RKO (cell line): ENCODE data around the gene LPCAT1.
"Not testable (repeated sequence)": the region's sequence is repeated elsewhere in the genome, so short reads cannot be mapped to it uniquely, and the experiment has no call there.

Experiments
- DNase-seq: peaks from one replicate; pipeline ENCODE4 v3.0.0-alpha.2; 2016; ENCODE audit warnings: low spot score

Gene LPCAT1

DNA sequence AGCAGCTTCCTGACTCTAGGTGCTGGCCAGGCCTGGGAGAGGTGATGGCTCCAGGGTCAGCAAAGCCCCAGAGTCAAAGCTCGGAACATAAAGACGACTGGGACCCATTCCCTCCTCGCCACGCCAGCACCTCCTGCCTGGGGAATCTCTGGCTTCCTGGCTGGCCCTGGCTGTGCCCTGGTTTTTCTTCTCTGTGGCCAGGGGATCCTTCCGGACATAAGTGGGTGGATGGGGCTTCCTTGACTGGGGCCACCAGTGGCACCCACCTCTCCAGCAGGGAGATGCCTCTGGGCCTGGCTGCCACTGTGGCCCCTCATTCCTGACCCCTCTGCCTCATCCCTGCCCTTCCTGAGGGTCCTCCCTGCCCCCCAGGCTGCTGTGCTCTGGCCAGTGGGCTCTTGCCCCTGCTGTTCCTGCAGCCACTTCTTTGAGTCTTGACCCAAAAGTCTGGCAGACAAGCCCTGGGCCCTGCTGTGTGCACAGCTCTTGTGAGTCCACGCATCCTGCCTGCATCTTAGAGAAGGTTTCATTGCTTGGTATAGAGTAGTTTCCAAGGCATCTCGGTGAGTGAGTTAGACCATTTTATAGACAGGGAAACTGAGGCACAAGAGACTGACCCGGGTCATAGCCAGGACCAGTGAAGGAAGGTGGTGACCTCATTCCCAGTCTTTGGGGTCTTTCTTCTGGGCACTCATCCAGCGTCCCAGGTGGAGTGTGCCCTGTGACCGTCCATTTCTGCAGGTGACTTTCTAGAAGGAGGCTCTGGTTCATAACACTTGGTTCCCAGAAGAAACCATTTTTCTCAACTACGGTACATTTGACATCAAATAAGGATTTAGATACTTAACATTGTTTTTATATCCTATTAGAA lies 17.3 kb upstream of the LPCAT1 start:
- DNase-seq = no peak

- no peak for DNase-seq
These were observed 16.4 kb upstream of the LPCAT1 start for GRCh38 chr5:1540166-1540565.

DNA sequence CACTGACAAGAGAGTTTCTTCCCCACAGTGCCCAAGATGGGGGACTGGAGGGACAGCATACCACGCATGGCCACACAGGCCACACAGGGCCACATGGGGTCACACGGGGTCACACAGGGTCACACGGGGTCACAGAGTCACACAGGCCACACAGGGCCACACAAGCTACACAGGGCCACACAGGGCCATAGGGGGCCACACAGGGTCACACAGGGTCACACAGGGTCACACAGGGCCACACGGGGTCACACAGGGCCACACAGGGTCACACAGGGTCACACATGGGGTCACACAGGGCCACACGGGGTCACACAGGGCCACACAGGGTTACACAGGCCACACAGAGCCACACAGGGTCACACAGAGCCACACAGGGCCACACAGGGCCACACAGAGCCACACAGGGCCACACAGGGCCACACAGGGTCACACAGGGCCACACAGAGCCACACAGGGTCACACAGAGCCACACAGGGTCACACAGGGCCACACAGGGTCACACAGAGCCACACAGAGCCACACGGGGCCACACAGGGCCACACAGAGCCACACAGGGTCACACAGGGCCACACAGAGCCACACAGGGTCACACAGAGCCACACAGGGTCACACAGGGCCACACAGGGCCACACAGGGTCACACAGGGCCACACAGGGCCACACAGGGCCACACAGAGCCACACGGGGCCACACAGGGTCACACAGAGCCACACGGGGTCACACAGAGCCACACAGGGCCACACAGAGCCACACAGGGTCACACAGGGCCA lies 15.8 kb upstream of the LPCAT1 start:
- DNase-seq = not testable (repeated sequence)

DNA sequence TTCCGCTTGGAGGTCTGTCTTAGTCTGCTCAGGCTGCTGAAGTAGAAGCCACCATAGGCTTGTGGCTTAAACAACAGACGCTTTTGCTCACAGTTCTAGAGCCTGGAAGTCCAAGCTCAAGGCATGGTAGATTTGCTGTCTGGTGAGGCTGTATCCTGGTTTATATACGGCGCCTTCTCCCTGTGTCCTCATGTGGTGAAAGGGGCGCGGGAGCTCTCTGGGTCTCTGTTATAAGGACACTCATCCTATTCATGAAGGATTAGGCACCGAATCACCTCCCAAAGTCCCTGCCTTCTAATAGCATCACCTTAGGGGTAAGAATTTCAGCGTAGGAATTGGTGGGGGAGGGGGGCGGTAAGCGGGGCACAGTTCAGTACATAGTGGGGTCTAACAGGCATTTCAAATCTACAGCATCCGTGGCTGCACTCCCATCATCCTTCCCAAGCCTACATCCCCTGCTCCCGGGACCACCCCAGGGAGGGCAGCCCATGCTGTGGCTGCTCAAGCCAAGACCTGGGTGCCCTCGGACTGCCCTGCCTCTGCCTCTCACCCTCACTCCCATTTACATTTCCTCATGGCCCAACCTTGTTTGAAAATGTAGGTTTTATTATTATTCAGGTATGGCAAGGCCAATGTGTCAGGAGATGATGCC lies 15.1 kb upstream of the LPCAT1 start:
- no peak for DNase-seq

DNA sequence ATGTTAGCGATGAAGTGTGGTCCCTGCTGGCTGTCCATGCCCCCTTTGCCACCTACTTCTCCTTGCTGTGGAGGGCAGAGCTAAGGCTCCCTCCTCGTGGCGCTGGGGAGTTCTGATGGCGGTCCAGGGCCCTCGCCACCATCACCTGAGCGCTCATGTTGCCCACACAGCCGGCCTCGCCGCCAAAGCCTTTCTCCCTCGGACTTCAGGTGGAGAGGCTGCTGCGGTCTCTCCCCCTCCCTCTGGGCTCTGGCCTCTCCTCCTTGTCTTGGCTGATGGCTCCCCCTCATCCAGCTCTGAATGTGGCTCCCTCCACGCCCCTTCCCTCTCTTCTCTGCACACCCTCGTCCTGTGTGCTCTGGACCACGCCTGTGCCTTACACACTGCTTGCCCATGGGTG lies 14.5 kb upstream of the LPCAT1 start:
- DNase-seq = no peak

DNA sequence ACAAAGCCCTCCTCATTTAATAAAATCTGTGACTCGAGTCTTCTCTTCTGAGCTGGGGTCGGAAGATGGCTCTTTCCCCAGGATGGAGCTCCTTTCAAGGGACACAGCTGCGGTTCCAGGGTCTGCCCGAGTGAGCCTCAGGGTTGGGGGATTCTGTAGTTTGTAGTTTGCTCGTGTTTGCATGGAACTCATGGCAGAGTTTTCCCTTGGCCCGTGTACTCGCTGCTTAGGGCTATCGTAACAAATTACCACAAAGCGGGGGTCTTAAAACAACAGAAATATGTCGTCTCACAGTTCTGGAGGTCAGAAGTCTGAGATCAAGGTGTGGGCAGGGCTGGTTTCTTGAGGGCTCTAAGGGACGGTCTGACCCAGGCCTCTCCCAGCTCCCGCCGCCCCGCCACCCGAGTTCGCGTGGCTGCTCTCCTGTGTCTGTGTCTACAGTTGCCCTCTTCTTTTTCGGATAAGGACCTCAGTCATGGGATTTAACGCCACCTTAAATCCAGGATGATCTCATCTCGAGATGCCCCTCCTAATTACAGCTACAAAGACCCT lies 13.9 kb upstream of the LPCAT1 start:
- DNase-seq = no peak

DNA sequence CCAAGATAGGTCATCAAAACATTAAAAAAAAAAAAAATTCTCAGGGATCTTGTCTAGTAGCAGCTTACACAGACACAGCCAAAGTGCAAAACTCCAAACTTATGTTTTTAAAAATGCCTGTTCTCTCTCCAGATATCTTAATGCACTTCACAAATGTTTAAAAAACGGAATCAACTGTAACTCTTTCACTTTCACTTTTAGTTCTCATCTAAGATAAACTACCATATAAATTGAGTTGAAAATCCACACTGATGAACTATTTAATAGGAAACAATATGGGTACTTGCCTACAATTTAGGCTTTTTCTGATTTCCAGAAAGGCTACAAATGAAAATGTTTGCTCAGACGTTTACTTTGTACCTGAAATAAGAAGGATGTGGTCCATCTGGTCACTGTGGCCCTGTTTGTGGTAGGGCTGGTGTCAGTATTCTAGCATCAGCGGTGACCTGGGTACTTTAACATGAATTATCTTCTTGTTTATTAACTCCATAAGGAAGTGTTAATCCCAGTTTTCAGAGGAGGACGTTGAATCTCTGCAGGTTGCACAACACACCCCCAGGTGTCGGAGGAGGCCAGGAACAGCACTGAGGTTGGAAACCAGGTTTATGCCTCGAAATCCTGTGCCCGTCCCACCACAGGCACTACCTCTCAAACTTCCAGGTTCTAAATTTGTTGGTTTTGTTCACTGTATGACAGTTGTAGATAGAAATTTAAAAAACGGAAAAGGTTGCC lies 13.3 kb upstream of the LPCAT1 start:
- DNase-seq = no peak

GRCh38 chr5:1536322-1536845 lies 12.6 kb upstream of the LPCAT1 start:
- peak; percentile 32 for DNase-seq

- DNase-seq = no peak
These were observed 11.9 kb upstream of the LPCAT1 start for GRCh38 chr5:1535646-1536045.

GRCh38 chr5:1532384-1532783 lies 8.6 kb upstream of the LPCAT1 start:
- DNase-seq = no peak

DNA sequence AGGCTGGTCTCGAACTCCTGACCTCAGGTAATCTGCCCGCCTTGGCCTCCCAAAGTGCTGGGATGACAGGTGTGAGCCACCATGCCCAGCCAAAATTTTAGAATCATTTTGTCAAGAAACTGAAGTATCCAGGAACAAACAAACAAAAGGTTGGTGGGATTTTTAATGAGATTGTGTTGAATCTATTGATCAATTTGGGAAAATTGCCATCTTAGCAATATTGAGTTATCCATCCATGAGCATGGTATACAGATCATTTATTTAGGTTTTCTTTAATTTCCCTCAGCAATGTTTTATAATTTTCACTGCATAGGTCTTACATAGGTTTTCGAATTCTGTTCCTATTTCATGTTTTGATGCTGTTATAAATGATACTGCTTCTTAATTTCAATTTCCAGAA lies 5.7 kb upstream of the LPCAT1 start:
- DNase-seq = no peak

- DNase-seq = no peak
These were observed 3.9 kb upstream of the LPCAT1 start for GRCh38 chr5:1527533-1528205.

DNA sequence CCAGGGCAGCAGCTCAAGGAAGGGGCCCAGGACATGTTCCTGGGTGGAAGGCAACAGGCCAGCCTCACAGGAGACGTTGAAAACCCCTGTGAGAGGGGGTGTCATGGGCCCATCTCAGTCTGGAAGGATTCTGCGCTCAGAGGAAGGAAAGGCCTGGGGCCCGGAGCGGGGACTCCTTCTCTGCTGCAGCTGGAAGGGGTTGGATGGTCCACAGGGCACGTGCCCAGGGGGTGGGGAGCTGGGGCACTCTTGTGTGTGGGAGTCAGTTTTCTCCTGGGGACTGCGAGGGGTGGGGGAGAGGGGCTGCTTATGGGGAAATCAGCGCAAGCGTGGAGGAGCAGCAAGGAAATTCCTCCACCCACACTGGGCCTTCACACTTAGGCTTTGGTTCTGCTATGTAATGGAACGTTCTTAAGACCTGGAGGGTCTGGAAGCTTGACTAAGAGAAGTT lies 2.9 kb upstream of the LPCAT1 start:
- no peak for DNase-seq

DNA sequence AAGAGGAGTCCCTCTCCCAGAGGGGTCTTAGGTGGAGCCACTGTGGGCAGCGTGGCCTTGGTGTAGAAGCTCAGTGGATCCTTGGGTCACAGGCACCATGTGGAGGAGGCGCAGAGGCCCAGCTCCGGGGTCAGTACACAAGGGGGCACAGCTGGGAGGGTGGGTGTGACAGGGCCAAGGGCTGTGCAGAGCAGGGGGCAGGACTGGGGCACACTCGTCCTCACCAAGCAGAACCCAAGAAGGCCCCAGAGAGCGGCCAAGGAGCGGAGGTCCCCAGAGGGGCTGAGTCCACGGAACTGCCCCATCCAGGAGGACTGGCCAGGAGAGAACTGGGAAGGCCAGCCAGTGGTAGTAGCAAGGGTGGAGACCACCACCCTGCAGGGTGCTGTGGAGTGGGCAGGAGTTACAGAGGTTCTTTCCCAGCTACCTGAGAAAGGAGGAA lies 2.5 kb upstream of the LPCAT1 start:
- no peak for DNase-seq

DNA sequence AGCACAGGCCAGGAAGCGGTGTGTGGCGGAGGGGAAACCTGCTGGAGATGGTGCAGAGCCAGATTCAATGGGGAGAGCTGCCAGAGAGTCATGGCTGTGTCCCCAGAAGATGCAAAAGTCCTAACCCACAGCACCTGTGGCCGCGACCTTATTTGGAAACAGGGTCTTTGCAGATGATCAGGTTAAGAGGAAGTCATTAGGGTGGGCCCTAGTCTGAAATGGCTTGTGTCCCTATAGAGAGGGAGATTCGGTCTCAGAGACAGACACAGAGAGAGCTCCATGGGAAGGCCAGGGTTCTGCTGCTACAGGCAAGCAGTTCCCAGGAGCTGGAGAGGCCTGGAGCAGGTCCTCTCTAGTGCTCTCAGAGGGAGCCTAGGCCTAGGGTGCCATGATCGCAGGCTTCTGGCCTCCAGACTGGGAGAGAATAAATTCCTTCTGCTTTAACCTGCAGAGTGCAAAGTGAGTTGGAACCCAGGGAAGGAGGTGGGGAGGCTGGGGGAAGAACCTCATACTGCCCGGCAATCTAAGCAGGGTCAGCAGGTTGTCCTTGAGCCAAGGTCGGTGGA lies 1.9 kb upstream of the LPCAT1 start:
- no peak for DNase-seq

GRCh38 chr5:1524799-1525623 lies 1.3 kb upstream of the LPCAT1 start:
- no peak for DNase-seq

GRCh38 chr5:1524481-1524798 lies 680 bp upstream of the LPCAT1 start:
- DNase-seq = no peak

- peak; percentile 21 for DNase-seq
These were observed 324 bp downstream of the LPCAT1 start for GRCh38 chr5:1523480-1523792.

- peak; percentile 17 for DNase-seq
These were observed 920 bp downstream of the LPCAT1 start for GRCh38 chr5:1522601-1523479.
